Uterus (tissue), 4 donors: ENCODE results near the gene KRTAP3-3. TPM values are rescaled to one million over a fixed set of nuclear protein-coding genes. Genes with fewer than 3 reads are reported as not detected.

Source experiments
- DNase-seq, 2 donors: peaks; one replicate each; pipeline ENCODE4 v3.0.0-alpha.2; 2019 to 2020
- H3K27ac ChIP-seq, 2 donors: fragments of 200-600 bp; sonication (generic); 1 replicate in 1 of 2; 2 replicates in 1 of 2; pipeline ENCODE4 v1.5.1; 2016 to 2018
- H3K27me3 ChIP-seq, 2 donors: fragments of 200-600 bp; sonication (generic); one replicate each; pipeline ENCODE4 v1.5.1; 2018 to 2019; ENCODE audit warnings: control low read depth in 1 of 2
- H3K36me3 ChIP-seq, 2 donors: fragments of 200-600 bp; sonication (generic); one replicate each; pipeline ENCODE4 v1.5.1; 2019; ENCODE audit warnings: control low read depth in 1 of 2
- H3K4me1 ChIP-seq, 2 donors: fragments of 200-600 bp; sonication (generic); one replicate each; pipeline ENCODE4 v1.5.1; 2018 to 2019; ENCODE audit warnings: control low read depth in 1 of 2
- H3K4me3 ChIP-seq, 2 donors: fragments of 200-600 bp; sonication (generic); 1 replicate in 1 of 2; 2 replicates in 1 of 2; pipeline ENCODE4 v1.5.1; 2018 to 2019; ENCODE audit warnings: mild to moderate bottlenecking in 1 of 2
- H3K9me3 ChIP-seq, 2 donors: fragments of 200-600 bp; sonication (generic); one replicate each; pipeline ENCODE4 v1.5.1; 2019; ENCODE audit warnings: control low read depth in 1 of 2
- POLR2A ChIP-seq, 2 donors: fragments of 450-650 bp; IDR thresholded peaks; one replicate each; pipeline ENCODE4 v1.6.1; 2016; ENCODE audit warnings: antibody characterized with exemption in 2 of 2, mild to moderate bottlenecking in 1 of 2, moderate library complexity in 1 of 2
- intact Hi-C: fragments of 100-400 bp; cut with DNase I; formaldehyde crosslinking; loops from one replicate; pipeline ENCODE4 v1.15.1; 2023; ENCODE audit warnings: low total_unique reads
- total RNA-seq, 4 donors: library from RNA; depleted of rRNA in 3 of 4; stranded (reverse); fragments of >200 nt in 3 of 4; gene quantifications; one replicate each; pipeline versions ENCODE4 v1.1.0 to v1.2.4, GENCODE V29; 2014 to 2023
- TF ChIP-seq, protein P1 (sequence below), 4 experiments: fragments of 200-600 bp in 2 of 4; fragments of 450-650 bp in 2 of 4; sonication (generic) in 2 of 4; IDR thresholded peaks; one replicate each; pipeline ENCODE4 v1.5.1; 2016 to 2019; ENCODE audit warnings: antibody characterized with exemption in 4 of 4, mild to moderate bottlenecking in 2 of 4, moderate library complexity in 1 of 4
- donor health status: DM: yes; HTN: yes; CAD: no.

KRTAP3-3 gene
- total RNA-seq, 4 donors from 2014 or later: not detected

DNA sequence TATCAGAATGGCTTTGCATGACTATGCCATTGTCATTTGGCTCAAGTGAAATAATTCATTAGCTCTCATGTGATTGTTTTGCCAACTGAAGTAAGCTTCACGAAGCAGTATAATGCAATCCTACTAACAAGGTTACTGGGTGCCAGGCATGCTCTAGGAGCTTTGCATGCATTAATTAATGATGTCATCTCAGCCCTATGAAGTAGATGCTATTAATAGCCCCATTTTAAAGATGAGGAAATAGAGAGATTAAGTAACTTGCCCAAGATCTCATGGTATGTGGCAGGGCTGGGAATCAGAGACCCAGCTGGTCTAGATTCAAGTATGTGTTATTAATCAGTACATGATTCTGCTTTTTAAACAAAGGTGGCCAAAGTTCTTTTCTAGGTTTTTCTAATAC lies 41.3 kb downstream of the KRTAP3-3 start:
- no peaks in the 10 kb centered on the region for H3K4me1 ChIP-seq
- H3K36me3 ChIP-seq: no peaks in the 10 kb centered on the region
- H3K27ac ChIP-seq: no peak overlapping the region
- H3K4me3 ChIP-seq: no peak overlapping the region
- peaks cover 0 to 3% of the 10 kb centered on the region in 2 donors for H3K27me3 ChIP-seq
- no peaks in the 10 kb centered on the region for H3K9me3 ChIP-seq
- intact Hi-C loops: no loop called here
- TF ChIP-seq, protein P1, sequence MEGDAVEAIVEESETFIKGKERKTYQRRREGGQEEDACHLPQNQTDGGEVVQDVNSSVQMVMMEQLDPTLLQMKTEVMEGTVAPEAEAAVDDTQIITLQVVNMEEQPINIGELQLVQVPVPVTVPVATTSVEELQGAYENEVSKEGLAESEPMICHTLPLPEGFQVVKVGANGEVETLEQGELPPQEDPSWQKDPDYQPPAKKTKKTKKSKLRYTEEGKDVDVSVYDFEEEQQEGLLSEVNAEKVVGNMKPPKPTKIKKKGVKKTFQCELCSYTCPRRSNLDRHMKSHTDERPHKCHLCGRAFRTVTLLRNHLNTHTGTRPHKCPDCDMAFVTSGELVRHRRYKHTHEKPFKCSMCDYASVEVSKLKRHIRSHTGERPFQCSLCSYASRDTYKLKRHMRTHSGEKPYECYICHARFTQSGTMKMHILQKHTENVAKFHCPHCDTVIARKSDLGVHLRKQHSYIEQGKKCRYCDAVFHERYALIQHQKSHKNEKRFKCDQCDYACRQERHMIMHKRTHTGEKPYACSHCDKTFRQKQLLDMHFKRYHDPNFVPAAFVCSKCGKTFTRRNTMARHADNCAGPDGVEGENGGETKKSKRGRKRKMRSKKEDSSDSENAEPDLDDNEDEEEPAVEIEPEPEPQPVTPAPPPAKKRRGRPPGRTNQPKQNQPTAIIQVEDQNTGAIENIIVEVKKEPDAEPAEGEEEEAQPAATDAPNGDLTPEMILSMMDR (IDR thresholded peaks at IDR 0.05): no peak
- TF ChIP-seq POLR2A (IDR thresholded peaks at IDR 0.05): no peak
- DNase-seq: no peak

DNA sequence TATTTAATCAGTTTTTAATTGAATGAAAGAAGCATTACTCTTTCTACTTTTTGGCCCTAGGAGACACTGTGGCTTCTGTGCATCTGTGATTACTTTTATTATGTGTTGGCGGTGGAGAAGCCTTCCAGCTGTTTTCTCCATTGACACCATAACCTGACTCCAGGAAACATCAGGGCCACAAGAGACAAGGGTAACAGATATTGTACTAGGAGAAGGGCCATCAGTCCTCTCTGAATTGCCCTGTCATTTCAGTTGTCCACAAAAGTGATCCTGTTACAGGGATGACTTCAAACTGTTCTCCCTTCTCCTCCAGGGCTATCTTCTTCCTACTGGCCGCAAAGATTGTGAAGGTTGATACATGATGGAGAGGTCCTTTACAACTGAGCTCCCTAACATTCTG lies 41.8 kb downstream of the KRTAP3-3 start:
- no peak for DNase-seq
- no peaks in the 10 kb centered on the region for H3K4me1 ChIP-seq
- H3K4me3 ChIP-seq: no peak overlapping the region
- H3K9me3 ChIP-seq: no peaks in the 10 kb centered on the region
- no peaks in the 10 kb centered on the region for H3K36me3 ChIP-seq
- no peak for TF ChIP-seq POLR2A (IDR thresholded peaks at IDR 0.05)
- intact Hi-C loops: no loop called here
- H3K27me3 ChIP-seq: peaks cover 0 to 3% of the 10 kb centered on the region in 2 donors
- no peak overlapping the region for H3K27ac ChIP-seq

DNA sequence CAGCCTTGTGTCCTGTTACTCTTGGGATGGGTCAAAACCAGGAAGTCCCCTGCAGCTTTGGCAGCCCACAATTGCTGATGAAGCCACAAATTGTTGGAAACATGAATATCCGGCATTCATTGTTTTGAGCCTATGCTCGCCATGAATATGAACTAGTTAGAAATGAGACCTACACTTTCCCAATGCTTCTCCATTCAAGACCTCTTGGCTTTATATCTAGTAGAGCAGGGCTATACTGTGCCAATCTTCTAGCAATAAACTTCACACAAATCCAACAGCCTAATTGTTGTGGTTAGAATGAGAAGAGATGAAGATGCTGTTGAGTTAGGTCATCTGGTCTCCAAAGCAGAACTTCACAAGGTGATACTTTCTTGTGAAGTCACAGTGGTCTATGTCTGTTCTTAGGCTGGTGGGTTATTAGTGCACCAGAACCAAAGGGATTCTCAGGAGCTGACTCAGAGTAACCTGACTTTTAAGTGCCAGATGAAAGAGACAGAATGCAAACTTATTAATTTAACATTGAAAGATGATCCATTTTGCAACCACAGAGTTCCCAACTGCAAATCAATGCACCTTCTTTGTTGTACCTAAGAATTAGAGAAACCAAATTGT lies 42.8 kb downstream of the KRTAP3-3 start:
- Histone ChIP-seq H3K27me3 (peaks cover 0 to 3% of the 10 kb centered on the region in 2 donors), H3K4me1 (no peaks in the 10 kb centered on the region), H3K27ac (no peak overlapping the region), H3K4me3 (no peak overlapping the region), H3K36me3 (no peaks in the 10 kb centered on the region), H3K9me3 (no peaks in the 10 kb centered on the region)
- intact Hi-C loops: no loop called here
- DNase-seq: no peak
- TF ChIP-seq, protein P1 (IDR thresholded peaks at IDR 0.05): no peak
- TF ChIP-seq POLR2A (IDR thresholded peaks at IDR 0.05): no peak

DNA sequence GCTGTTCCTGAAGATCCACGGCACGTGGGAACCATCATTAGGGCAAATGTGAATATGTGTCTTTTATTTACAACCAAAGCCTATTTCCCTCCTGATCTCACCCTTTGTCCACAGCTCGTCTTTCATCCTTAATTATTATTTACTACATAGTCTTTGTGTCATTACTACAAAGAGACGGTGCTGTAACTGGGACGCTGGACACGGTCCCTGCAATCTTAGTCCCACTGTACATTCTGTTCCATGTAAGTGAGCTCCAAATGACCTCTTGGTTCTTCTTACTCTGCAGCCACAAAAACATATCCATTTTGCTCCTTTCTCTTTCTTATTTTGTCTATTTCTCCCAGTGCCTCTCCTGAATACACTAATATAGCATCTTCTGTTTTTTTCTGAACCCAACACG lies 43.8 kb downstream of the KRTAP3-3 start:
- TF ChIP-seq, protein P1 (IDR thresholded peaks at IDR 0.05): no peak
- no peak for TF ChIP-seq POLR2A (IDR thresholded peaks at IDR 0.05)
- intact Hi-C loops: no loop called here
- H3K4me3 ChIP-seq: no peak overlapping the region
- H3K27ac ChIP-seq: no peak overlapping the region
- no peak for DNase-seq
- H3K36me3 ChIP-seq: no peaks in the 10 kb centered on the region
- no peaks in the 10 kb centered on the region for H3K4me1 ChIP-seq
- peaks cover 0 to 3% of the 10 kb centered on the region in 2 donors for H3K27me3 ChIP-seq
- H3K9me3 ChIP-seq: no peaks in the 10 kb centered on the region

DNA sequence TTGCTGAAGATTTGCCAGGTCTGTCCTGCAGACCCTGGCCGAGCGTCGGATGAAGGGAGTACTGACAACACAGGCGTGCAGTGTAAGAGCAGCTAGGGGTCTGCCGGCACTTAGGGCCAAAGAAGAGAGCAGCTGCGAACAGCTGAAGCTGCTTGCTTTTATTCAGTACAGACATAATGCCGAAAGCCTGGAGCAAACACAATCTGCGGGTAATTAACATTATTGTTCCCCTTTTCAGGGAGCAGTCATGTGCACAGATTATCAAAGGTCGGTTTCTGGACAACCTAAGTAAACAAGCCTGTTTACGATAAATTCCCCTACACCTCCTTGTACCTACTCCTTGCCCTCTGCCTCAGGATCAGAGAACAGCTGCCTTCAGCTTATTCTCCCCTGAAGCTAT lies 44.5 kb downstream of the KRTAP3-3 start:
- no peak overlapping the region for H3K27ac ChIP-seq
- H3K4me3 ChIP-seq: no peak overlapping the region
- no peaks in the 10 kb centered on the region for H3K9me3 ChIP-seq
- DNase-seq: no peak
- peaks cover 0 to 3% of the 10 kb centered on the region in 2 donors for H3K27me3 ChIP-seq
- no peaks in the 10 kb centered on the region for H3K4me1 ChIP-seq
- intact Hi-C loops: no loop called here
- H3K36me3 ChIP-seq: no peaks in the 10 kb centered on the region
- TF ChIP-seq, protein P1 (IDR thresholded peaks at IDR 0.05): no peak
- TF ChIP-seq POLR2A (IDR thresholded peaks at IDR 0.05): no peak

DNA sequence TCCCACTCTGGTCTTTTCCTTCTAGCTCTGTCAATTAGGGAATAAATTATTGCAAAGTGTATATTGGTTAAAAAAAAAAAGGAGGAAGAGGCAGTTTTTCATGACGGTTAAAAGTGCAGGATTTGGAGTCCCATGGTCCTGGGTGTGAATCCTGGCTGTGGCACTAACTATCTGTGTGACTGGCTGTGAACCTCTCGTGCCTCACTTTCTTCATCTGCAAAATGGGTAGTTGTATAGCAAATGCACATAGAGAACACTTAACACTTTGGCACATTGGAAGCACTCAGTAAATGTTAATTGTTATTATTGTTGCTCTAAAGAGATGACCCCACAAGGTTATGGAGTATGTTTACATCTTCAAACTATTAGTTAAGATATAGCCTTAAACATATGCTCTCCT lies 46.0 kb downstream of the KRTAP3-3 start:
- no peak for TF ChIP-seq POLR2A (IDR thresholded peaks at IDR 0.05)
- TF ChIP-seq, protein P1 (IDR thresholded peaks at IDR 0.05): no peak
- no peak overlapping the region for H3K4me3 ChIP-seq
- H3K4me1 ChIP-seq: no peaks in the 10 kb centered on the region
- H3K36me3 ChIP-seq: no peaks in the 10 kb centered on the region
- H3K9me3 ChIP-seq: no peaks in the 10 kb centered on the region
- no peak overlapping the region for H3K27ac ChIP-seq
- no peak for DNase-seq
- peaks cover 0 to 3% of the 10 kb centered on the region in 2 donors for H3K27me3 ChIP-seq
- intact Hi-C loops: no loop called here
